Activated T-cell treated with anti-CD3 and anti-CD28 coated beads, Interleukin-2, amount 50 U/mL, for 4 hours (primary cell): ENCODE results near the gene STXBP4. TPM values are rescaled to one million over a fixed set of nuclear protein-coding genes. Genes with fewer than 3 reads are reported as not detected.

Source experiments
- ATAC-seq, 2 donors: fragments of 200-7000 bp; cut with Tn5 transposase; one replicate each; pipeline ENCODE4 v1.10.0; 2021
- DNase-seq: peaks from one replicate; pipeline ENCODE4 v3.0.0-alpha.2; 2020
- H3K27me3 Mint-ChIP-seq: one replicate; pipeline ENCODE4 v1.8.0; 2021; ENCODE audit warnings: low read depth, mixed read lengths
- H3K36me3 Mint-ChIP-seq: one replicate; pipeline ENCODE4 v1.8.0; 2022; ENCODE audit warnings: mixed read lengths; ENCODE audit not compliant: insufficient read depth
- H3K4me1 Mint-ChIP-seq: one replicate; pipeline ENCODE4 v1.8.0; 2021; ENCODE audit warnings: low read depth, mixed read lengths
- H3K4me3 Mint-ChIP-seq: one replicate; pipeline ENCODE4 v1.8.0; 2021; ENCODE audit warnings: mild to moderate bottlenecking, moderate library complexity, mixed read lengths
- H3K9me3 Mint-ChIP-seq: one replicate; pipeline ENCODE4 v1.8.0; 2021; ENCODE audit warnings: mixed read lengths
- total RNA-seq, 3 donors: library from RNA; stranded (reverse); gene quantifications; one replicate each; pipeline ENCODE4 v1.2.1, GENCODE V29; 2021

STXBP4 gene
- total RNA-seq, 3 donors from 2014 or later, result 5.1 to 8.1 (median 5.3) TPM

- DNase-seq, result no peak
- ATAC-seq, result no peak
- no peak overlapping the region for H3K4me3 Mint-ChIP-seq
- H3K36me3 Mint-ChIP-seq, result no peaks in the 10 kb centered on the region
- H3K4me1 Mint-ChIP-seq, result peaks cover 3% of the 10 kb centered on the region
- peaks cover 9% of the 10 kb centered on the region for H3K9me3 Mint-ChIP-seq
- H3K27me3 Mint-ChIP-seq, result peaks cover 2% of the 10 kb centered on the region
These were observed 239.7 kb downstream of the STXBP4 start for GRCh38 chr17:55208078-55208812.

GRCh38 chr17:55210292-55210691 is 241.7 kb downstream of the STXBP4 start:
- Mint-ChIP-seq H3K4me3 (no peak overlapping the region), H3K4me1 (peaks cover 3% of the 10 kb centered on the region), H3K9me3 (no peaks in the 10 kb centered on the region), H3K36me3 (no peaks in the 10 kb centered on the region), H3K27me3 (no peaks in the 10 kb centered on the region)
- no peak for ATAC-seq
- no peak for DNase-seq

GRCh38 chr17:55212880-55213279 is 244.3 kb downstream of the STXBP4 start:
- H3K4me1 Mint-ChIP-seq, result peaks cover 6% of the 10 kb centered on the region
- no peaks in the 10 kb centered on the region for H3K9me3 Mint-ChIP-seq
- DNase-seq (no peak), ATAC-seq (no peak)
- H3K4me3 Mint-ChIP-seq, result no peak overlapping the region
- no peaks in the 10 kb centered on the region for H3K36me3 Mint-ChIP-seq
- H3K27me3 Mint-ChIP-seq, result no peaks in the 10 kb centered on the region

DNA sequence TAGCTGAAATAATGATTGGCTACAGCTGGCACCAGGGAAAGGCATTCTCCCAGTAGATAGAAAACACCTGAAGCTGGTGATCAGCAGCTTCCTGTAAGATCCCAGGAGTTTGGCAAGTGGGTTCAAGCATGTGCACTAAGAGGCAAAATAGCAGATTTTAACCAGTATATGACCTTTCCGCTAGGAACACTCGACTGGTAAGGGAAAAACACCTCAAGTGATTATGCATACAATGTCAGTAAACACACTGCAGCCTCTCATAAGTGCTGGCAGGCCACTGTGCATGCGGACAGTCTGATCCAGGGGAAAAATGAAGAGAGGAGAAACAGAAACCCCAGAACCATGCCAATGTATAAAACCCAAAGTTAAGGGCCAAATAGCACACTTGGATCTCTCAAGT is 247.1 kb downstream of the STXBP4 start:
- ATAC-seq, result no peak
- no peak for DNase-seq
- peaks cover 3% of the 10 kb centered on the region for H3K4me1 Mint-ChIP-seq
- no peaks in the 10 kb centered on the region for H3K27me3 Mint-ChIP-seq
- no peak overlapping the region for H3K4me3 Mint-ChIP-seq
- no peaks in the 10 kb centered on the region for H3K9me3 Mint-ChIP-seq
- no peaks in the 10 kb centered on the region for H3K36me3 Mint-ChIP-seq

DNA sequence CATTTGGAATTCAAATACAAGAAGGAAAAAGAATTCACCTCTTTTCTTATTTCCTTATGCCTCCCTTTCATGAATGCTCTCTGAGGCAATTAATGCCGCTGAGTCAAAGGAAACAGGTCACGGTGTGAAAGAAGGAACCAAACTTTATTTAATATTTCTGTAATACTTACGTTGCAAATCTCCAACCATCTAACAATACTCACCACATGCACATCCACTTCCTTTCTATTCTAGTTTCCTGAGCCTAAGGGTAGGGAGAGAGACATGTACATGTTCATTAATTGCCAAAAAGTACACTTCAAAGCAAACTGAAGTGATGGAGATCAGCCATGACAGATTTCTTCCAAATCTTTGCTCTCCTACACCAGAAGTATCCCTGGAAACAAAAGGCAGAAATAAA is 248.3 kb downstream of the STXBP4 start:
- H3K36me3 Mint-ChIP-seq, result no peaks in the 10 kb centered on the region
- peaks cover 3% of the 10 kb centered on the region for H3K4me1 Mint-ChIP-seq
- no peaks in the 10 kb centered on the region for H3K27me3 Mint-ChIP-seq
- ATAC-seq (no peak), DNase-seq (no peak)
- no peaks in the 10 kb centered on the region for H3K9me3 Mint-ChIP-seq
- no peak overlapping the region for H3K4me3 Mint-ChIP-seq

DNA sequence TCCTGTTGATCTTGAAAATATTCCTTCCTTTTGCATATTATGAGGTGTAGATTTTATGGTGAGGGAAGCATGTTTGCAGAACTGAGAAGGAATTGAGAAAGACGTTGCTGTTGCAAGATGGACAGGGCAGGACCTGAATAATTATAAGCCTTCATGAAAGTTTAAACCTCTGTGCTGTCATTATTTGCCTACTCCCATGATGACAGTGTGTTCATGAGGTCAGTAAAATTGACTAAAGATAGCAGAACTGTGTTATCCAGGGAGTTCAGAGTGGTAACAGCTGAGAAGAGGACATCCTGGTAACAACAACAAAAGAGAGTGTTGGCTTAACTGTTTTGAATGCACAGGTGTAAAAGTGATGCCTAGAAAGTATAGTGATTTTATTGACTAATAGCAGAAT is 250.9 kb downstream of the STXBP4 start:
- Mint-ChIP-seq H3K4me1 (peaks cover 3% of the 10 kb centered on the region), H3K27me3 (no peaks in the 10 kb centered on the region), H3K9me3 (no peaks in the 10 kb centered on the region), H3K4me3 (no peak overlapping the region), H3K36me3 (no peaks in the 10 kb centered on the region)
- DNase-seq (no peak), ATAC-seq (no peak)

DNA sequence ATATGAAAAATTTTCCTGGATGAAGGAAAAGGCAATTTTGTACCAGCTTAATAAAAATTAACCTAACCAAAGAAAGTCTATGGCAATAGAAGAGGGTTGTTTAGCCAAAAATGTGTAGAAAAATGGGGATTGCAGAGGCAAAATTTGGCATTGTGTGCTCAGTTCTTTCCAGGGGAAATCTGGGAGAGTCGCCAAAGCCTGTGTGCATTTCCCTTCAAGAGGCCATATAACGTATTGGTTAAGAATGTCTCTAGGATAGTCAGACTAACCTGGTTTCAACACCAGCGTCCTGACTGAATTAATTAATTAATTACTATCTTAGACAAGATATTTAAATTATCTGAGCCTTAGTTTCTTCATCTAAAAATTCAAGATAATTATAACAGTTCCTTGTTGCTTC is 251.4 kb downstream of the STXBP4 start:
- Mint-ChIP-seq H3K27me3 (no peaks in the 10 kb centered on the region), H3K36me3 (no peaks in the 10 kb centered on the region), H3K9me3 (no peaks in the 10 kb centered on the region)

More for the DNA sequence above, 251.4 kb downstream of the STXBP4 start:
- no peak for ATAC-seq
- Mint-ChIP-seq H3K4me1 (peaks cover 3% of the 10 kb centered on the region), H3K4me3 (no peak overlapping the region)
- DNase-seq, result no peak

Other genes with a start within 250 kb of the STXBP4 start
- gene TOM1L1, start 67.9 kb upstream of the STXBP4 start, total RNA-seq, result under 1 TPM; 0.45 to 0.63 (median 0.51) TPM
- 10 to 100 TPM; 48.0 to 62.9 (median 61.6) TPM for gene COX11, start 111 bp upstream of the STXBP4 start, total RNA-seq